Stimulated activated CD4-positive, alpha-beta T cell treated with anti-CD3 and anti-CD28 coated beads, Interleukin-1b, Interleukin-23, amount 100 ng/mL, for 4 hours (primary cell): ENCODE results near the gene PLEKHJ1.

Experiments
- DNase-seq, 2 donors: peaks; one replicate each; pipeline ENCODE4 v3.0.0-alpha.2; 2020; ENCODE audit warnings: low read depth in 2 of 2

PLEKHJ1 gene

GRCh38 chr19:2235381-2236063 lies 607 bp downstream of the PLEKHJ1 start:
- no peak for DNase-seq

- no peak for DNase-seq
Observed at GRCh38 chr19:2234996-2235380, 1.1 kb downstream of the PLEKHJ1 start.

GRCh38 chr19:2233601-2234280 lies 2.4 kb downstream of the PLEKHJ1 start:
- DNase-seq: no peak

GRCh38 chr19:2232286-2233151 lies 3.6 kb downstream of the PLEKHJ1 start:
- no peak for DNase-seq

GRCh38 chr19:2231621-2232221 lies 4.4 kb downstream of the PLEKHJ1 start:
- no peak for DNase-seq

GRCh38 chr19:2230807-2231533 lies 5.2 kb downstream of the PLEKHJ1 start:
- no peak for DNase-seq

- DNase-seq: no peak
Observed at GRCh38 chr19:2230033-2230531, 6.0 kb downstream of the PLEKHJ1 start.

- no peak for DNase-seq
Observed at GRCh38 chr19:2229103-2230032, 6.8 kb downstream of the PLEKHJ1 start.

GRCh38 chr19:2228157-2229030 lies 7.7 kb downstream of the PLEKHJ1 start:
- no peak for DNase-seq

GRCh38 chr19:2227415-2228156 lies 8.5 kb downstream of the PLEKHJ1 start:
- no peak for DNase-seq

- DNase-seq: no peak
Observed at GRCh38 chr19:2226840-2227360, 9.2 kb downstream of the PLEKHJ1 start.

GRCh38 chr19:2226051-2226839 lies 9.9 kb downstream of the PLEKHJ1 start:
- no peak for DNase-seq

- DNase-seq: no peak
Observed at GRCh38 chr19:2225415-2226050, 10.6 kb downstream of the PLEKHJ1 start.

GRCh38 chr19:2224754-2225349 lies 11.3 kb downstream of the PLEKHJ1 start:
- DNase-seq: no peak

- no peak for DNase-seq
Observed at GRCh38 chr19:2223959-2224358, 12.2 kb downstream of the PLEKHJ1 start.

- no peak for DNase-seq
Observed at GRCh38 chr19:2223391-2223790, 12.7 kb downstream of the PLEKHJ1 start.

- no peak for DNase-seq
Observed at GRCh38 chr19:2221918-2222317, 14.2 kb downstream of the PLEKHJ1 start.
